SK-N-MC (cell line): ENCODE measurements around the gene NCBP3.
"Not testable (repeated sequence)": the region's sequence is repeated elsewhere in the genome, so short reads cannot be mapped to it uniquely, and the experiment has no call there.

Experiments used
- DNase-seq: peaks from one replicate; pipeline ENCODE4 v3.0.0-alpha.2; 2011; ENCODE audit warnings: low read depth, low spot score
- H3K27ac ChIP-seq: fragments of 200-600 bp; sonication (generic); 2 replicates; pipeline ENCODE4 v1.5.1; 2016; ENCODE audit warnings: mixed run types
- H3K36me3 ChIP-seq: fragments of 200-600 bp; sonication (generic); 2 replicates; pipeline ENCODE4 v1.6.1; 2017; ENCODE audit warnings: antibody characterized with exemption, low read length, mixed read lengths; ENCODE audit not compliant: insufficient read depth
- H3K4me3 ChIP-seq: fragments of 200-600 bp; sonication (generic); 2 replicates; pipeline ENCODE4 v1.5.1; 2016
- H3K9ac ChIP-seq: fragments of 200-600 bp; sonication (generic); 2 replicates; pipeline ENCODE4 v1.8.0; 2017; ENCODE audit warnings: mixed run types, mixed read lengths; ENCODE audit not compliant: insufficient read length
- H3K9me3 ChIP-seq: fragments of 200-600 bp; sonication (generic); 2 replicates; pipeline ENCODE4 v1.6.1; 2017; ENCODE audit warnings: low read depth, mild to moderate bottlenecking, antibody characterized with exemption, low read length, moderate library complexity, mixed read lengths
- EZH2 ChIP-seq: fragments of 200-600 bp; sonication (generic); IDR thresholded peaks from one replicate; pipeline ENCODE4 v1.6.1; 2017; ENCODE audit warnings: antibody characterized with exemption
- FOXP2 ChIP-seq: optimal IDR thresholded peaks from 2 replicates; pipeline ENCODE3; 2011; ENCODE audit warnings: mild to moderate bottlenecking, moderate library complexity; ENCODE audit not compliant: insufficient read depth; ENCODE audit errors: extremely low read length, control extremely low read depth
- POLR2AphosphoS5 ChIP-seq: IDR thresholded peaks from 2 replicates; pipeline ENCODE4 v1.6.1; 2012; ENCODE audit warnings: mild to moderate bottlenecking, low read depth, low read length, borderline replicate concordance

Gene NCBP3

GRCh38 chr17:3796822-3797170 lies 49.2 kb downstream of the NCBP3 start:
- Histone ChIP-seq H3K36me3 (no peaks in the 10 kb centered on the region), H3K4me3 (no peak overlapping the region), H3K9ac (no peak overlapping the region), H3K9me3 (no peaks in the 10 kb centered on the region), H3K27ac (no peak overlapping the region)
- TF ChIP-seq POLR2AphosphoS5 (no peak), FOXP2 (no peak), EZH2 (no peak)
- DNase-seq: no peak

- no peak for DNase-seq
- Histone ChIP-seq H3K9ac (no peak overlapping the region), H3K36me3 (no peaks in the 10 kb centered on the region), H3K4me3 (no peak overlapping the region), H3K27ac (no peak overlapping the region), H3K9me3 (no peaks in the 10 kb centered on the region)
- TF ChIP-seq POLR2AphosphoS5 (no peak), FOXP2 (no peak), EZH2 (no peak)
Measured at GRCh38 chr17:3796110-3796821, 49.8 kb downstream of the NCBP3 start.

- Histone ChIP-seq H3K9ac (no peak overlapping the region), H3K36me3 (no peaks in the 10 kb centered on the region), H3K4me3 (no peak overlapping the region), H3K9me3 (no peaks in the 10 kb centered on the region), H3K27ac (no peak overlapping the region)
- DNase-seq: no peak
- TF ChIP-seq POLR2AphosphoS5 (no peak), EZH2 (no peak), FOXP2 (no peak)
Measured at GRCh38 chr17:3795390-3796102, 50.5 kb downstream of the NCBP3 start.

GRCh38 chr17:3794557-3795389 lies 51.3 kb downstream of the NCBP3 start:
- no peak for TF ChIP-seq EZH2
- TF ChIP-seq POLR2AphosphoS5: no peak
- TF ChIP-seq FOXP2: no peak
- no peak for DNase-seq
- Histone ChIP-seq H3K9me3 (no peaks in the 10 kb centered on the region), H3K36me3 (no peaks in the 10 kb centered on the region), H3K9ac (no peak overlapping the region), H3K4me3 (no peak overlapping the region), H3K27ac (no peak overlapping the region)

- not testable (repeated sequence) for DNase-seq, H3K36me3 ChIP-seq, H3K4me3 ChIP-seq, H3K9me3 ChIP-seq, H3K27ac ChIP-seq, H3K9ac ChIP-seq
Measured at GRCh38 chr17:3794152-3794551, 51.9 kb downstream of the NCBP3 start.

GRCh38 chr17:3793258-3793657 lies 52.8 kb downstream of the NCBP3 start:
- H3K27ac ChIP-seq, DNase-seq, H3K4me3 ChIP-seq: not testable (repeated sequence)

GRCh38 chr17:3792481-3792880 lies 53.6 kb downstream of the NCBP3 start:
- Histone ChIP-seq H3K9ac (no peak overlapping the region), H3K9me3 (no peaks in the 10 kb centered on the region), H3K36me3 (no peaks in the 10 kb centered on the region), H3K27ac (0 out of 2 replicates have a peak overlapping the region, but pooled peaks have one; percentile 25), H3K4me3 (no peak overlapping the region)
- no peak for DNase-seq
- TF ChIP-seq EZH2 (no peak), FOXP2 (no peak), POLR2AphosphoS5 (no peak)

More at GRCh38 chr17:3793258-3793657, 52.8 kb downstream of the NCBP3 start:
- not testable (repeated sequence) for H3K9ac ChIP-seq, H3K36me3 ChIP-seq, H3K9me3 ChIP-seq

- no peak overlapping the region for H3K27ac ChIP-seq
- DNase-seq: no peak
- no peak for TF ChIP-seq EZH2
- no peak for TF ChIP-seq POLR2AphosphoS5
- no peak for TF ChIP-seq FOXP2
- no peak overlapping the region for H3K9ac ChIP-seq
- H3K4me3 ChIP-seq: no peak overlapping the region
- H3K9me3 ChIP-seq: no peaks in the 10 kb centered on the region
- H3K36me3 ChIP-seq: no peaks in the 10 kb centered on the region
Measured at GRCh38 chr17:3788200-3788599, 57.8 kb downstream of the NCBP3 start.

- not testable (repeated sequence) for H3K27ac ChIP-seq
Measured at GRCh38 chr17:3785323-3785722, 60.7 kb downstream of the NCBP3 start.

More at GRCh38 chr17:3785323-3785722, 60.7 kb downstream of the NCBP3 start:
- H3K36me3 ChIP-seq, H3K4me3 ChIP-seq, H3K9me3 ChIP-seq, H3K9ac ChIP-seq, DNase-seq: not testable (repeated sequence)
